Stimulated activated CD4-positive, alpha-beta T cell treated with anti-CD3 and anti-CD28 coated beads, TNF-alpha, amount 100 ng/mL, for 1 hour (primary cell): Measurements from ENCODE around the gene DEAF1.

Experiments used
- DNase-seq, 3 donors: peaks; one replicate each; pipeline ENCODE4 v3.0.0-alpha.2; 2020; ENCODE audit warnings: low read depth in 3 of 3, low spot score in 1 of 3

The DEAF1 gene

GRCh38 chr11:625636-626268 is 69.3 kb downstream of the DEAF1 start:
- DNase-seq, result no peak

- DNase-seq, result no peak
Measured at GRCh38 chr11:624705-625635, 70.1 kb downstream of the DEAF1 start, which contains the start of gene CDHR5. TSS of gene CDHR5 (minus strand) at chr11:624955. CDS start at chr11:624902, 53 bp downstream.

GRCh38 chr11:623999-624704 is 70.9 kb downstream of the DEAF1 start:
- no peak for DNase-seq

GRCh38 chr11:623349-623869 is 71.6 kb downstream of the DEAF1 start:
- DNase-seq, result no peak

- no peak for DNase-seq
Measured at GRCh38 chr11:621838-622237, 73.2 kb downstream of the DEAF1 start.

- no peak for DNase-seq
Measured at GRCh38 chr11:620935-621814, 73.8 kb downstream of the DEAF1 start.

GRCh38 chr11:620201-620600 is 74.8 kb downstream of the DEAF1 start:
- no peak for DNase-seq

- no peak for DNase-seq
Measured at GRCh38 chr11:619628-620050, 75.4 kb downstream of the DEAF1 start.

- DNase-seq, result no peak
Measured at GRCh38 chr11:618856-619627, 76.0 kb downstream of the DEAF1 start.

GRCh38 chr11:617912-618682 is 76.9 kb downstream of the DEAF1 start:
- DNase-seq, result no peak

GRCh38 chr11:617199-617911 is 77.7 kb downstream of the DEAF1 start:
- DNase-seq, result no peak

- DNase-seq, result no peak
Measured at GRCh38 chr11:616320-617198, 78.5 kb downstream of the DEAF1 start.

GRCh38 chr11:615504-616319 is 79.3 kb downstream of the DEAF1 start, which contains the start of gene IRF7:
TSS of gene IRF7 (minus strand) at chr11:615950. CDS start at chr11:615364, 586 bp downstream.
- DNase-seq, result peak; percentile 67 to 73 (median 69)

- no peak for DNase-seq
Measured at GRCh38 chr11:614623-615503, 80.2 kb downstream of the DEAF1 start.

- DNase-seq, result no peak
Measured at GRCh38 chr11:614021-614622, 80.9 kb downstream of the DEAF1 start.
